Breast epithelium (tissue), 4 donors: ENCODE data around the gene SCN11A. TPM values are rescaled to one million over a fixed set of nuclear protein-coding genes. Genes with fewer than 3 reads are reported as not detected.

Experiments used
- DNase-seq, 2 donors: peaks; one replicate each; pipeline ENCODE4 v3.0.0-alpha.2; 2019; ENCODE audit warnings: low spot score in 2 of 2
- H3K27ac ChIP-seq, 2 donors: fragments of 200-600 bp; sonication (generic) in 1 of 2; one replicate each; pipeline ENCODE4 v1.5.1; 2016 to 2019; ENCODE audit warnings: mild to moderate bottlenecking in 1 of 2
- H3K27me3 ChIP-seq, 2 donors: fragments of 200-600 bp; sonication (generic) in 1 of 2; one replicate each; pipeline versions ENCODE4 v1.5.1 to v1.6.0; 2017 to 2019; ENCODE audit warnings: control low read depth in 1 of 2, mild to moderate bottlenecking in 1 of 2
- H3K36me3 ChIP-seq: fragments of 200-600 bp; one replicate; pipeline ENCODE4 v1.5.1; 2019
- H3K4me1 ChIP-seq, 2 donors: fragments of 200-600 bp; sonication (generic); one replicate each; pipeline ENCODE4 v1.5.1; 2016 to 2019; ENCODE audit warnings: control low read depth in 1 of 2
- H3K4me3 ChIP-seq, 3 donors: fragments of 200-600 bp; sonication (generic); 1 replicate in 2 of 3; 2 replicates in 1 of 3; pipeline ENCODE4 v1.5.1; 2016 to 2019; ENCODE audit warnings: mild to moderate bottlenecking in 3 of 3, moderate library complexity in 2 of 3
- H3K9me3 ChIP-seq, 2 donors: fragments of 200-600 bp; sonication (generic) in 1 of 2; one replicate each; pipeline ENCODE4 v1.5.1; 2016 to 2019; ENCODE audit warnings: control low read depth in 1 of 2
- POLR2A ChIP-seq: fragments of 450-650 bp; IDR thresholded peaks from one replicate; pipeline ENCODE4 v1.6.1; 2016; ENCODE audit warnings: antibody characterized with exemption, mild to moderate bottlenecking, moderate library complexity
- POLR2AphosphoS5 ChIP-seq, 3 donors: sonication (generic); formaldehyde crosslinking; IDR thresholded peaks; one replicate each; pipeline ENCODE4 v1.6.1; 2017; ENCODE audit warnings: antibody characterized with exemption in 3 of 3
- intact Hi-C: fragments of 100-400 bp; cut with DNase I; formaldehyde crosslinking; loops from one replicate; pipeline ENCODE4 v1.15.1; 2023; ENCODE audit warnings: low total_unique reads
- total RNA-seq, 3 donors: library from RNA; depleted of rRNA; stranded (reverse); fragments of >200 nt; gene quantifications; one replicate each; pipeline ENCODE4 v1.1.0, GENCODE V29; 2016
- TF ChIP-seq, protein P1 (sequence below), 3 donors: fragments of 450-650 bp; IDR thresholded peaks; one replicate each; pipeline ENCODE4 v1.5.1; 2016 to 2017; ENCODE audit warnings: antibody characterized with exemption in 3 of 3, mild to moderate bottlenecking in 3 of 3, moderate library complexity in 3 of 3

SCN11A gene
- total RNA-seq, 3 donors from 2014 or later = 0.15 to 0.48 (median 0.33) TPM

DNA sequence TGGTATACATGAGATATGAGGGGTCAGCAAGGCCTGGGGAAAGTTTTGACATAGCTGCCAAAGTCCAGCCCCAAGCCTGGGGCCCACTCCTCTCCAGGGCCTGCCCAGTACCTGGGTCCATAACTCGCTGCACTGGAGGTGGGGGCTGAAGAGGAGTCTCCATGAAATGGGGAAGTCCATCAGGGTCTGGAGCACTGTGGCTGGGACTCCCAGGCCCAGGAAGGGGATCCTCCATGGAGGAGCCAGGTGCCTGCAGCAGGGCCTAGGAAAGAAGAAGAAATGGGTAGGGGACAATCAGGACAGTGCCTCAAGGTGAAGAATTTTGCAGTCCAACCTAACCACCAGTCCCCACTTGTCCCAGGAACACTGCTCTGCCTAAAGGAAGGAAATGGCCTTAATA is 47.5 kb upstream of the SCN11A start:
- no peaks in the 10 kb centered on the region for H3K9me3 ChIP-seq
- H3K4me1 ChIP-seq = peaks cover 4 to 16% of the 10 kb centered on the region in 2 donors
- H3K4me3 ChIP-seq = no peak overlapping the region
- intact Hi-C loops = no loop called here
- H3K27ac ChIP-seq = peak overlapping the region in 1 of 2 donors; percentile 29
- no peaks in the 10 kb centered on the region for H3K27me3 ChIP-seq
- DNase-seq = no peak
- TF ChIP-seq POLR2AphosphoS5 (IDR thresholded peaks at IDR 0.05) (no peak), POLR2A (no peak)
- TF ChIP-seq, protein P1, sequence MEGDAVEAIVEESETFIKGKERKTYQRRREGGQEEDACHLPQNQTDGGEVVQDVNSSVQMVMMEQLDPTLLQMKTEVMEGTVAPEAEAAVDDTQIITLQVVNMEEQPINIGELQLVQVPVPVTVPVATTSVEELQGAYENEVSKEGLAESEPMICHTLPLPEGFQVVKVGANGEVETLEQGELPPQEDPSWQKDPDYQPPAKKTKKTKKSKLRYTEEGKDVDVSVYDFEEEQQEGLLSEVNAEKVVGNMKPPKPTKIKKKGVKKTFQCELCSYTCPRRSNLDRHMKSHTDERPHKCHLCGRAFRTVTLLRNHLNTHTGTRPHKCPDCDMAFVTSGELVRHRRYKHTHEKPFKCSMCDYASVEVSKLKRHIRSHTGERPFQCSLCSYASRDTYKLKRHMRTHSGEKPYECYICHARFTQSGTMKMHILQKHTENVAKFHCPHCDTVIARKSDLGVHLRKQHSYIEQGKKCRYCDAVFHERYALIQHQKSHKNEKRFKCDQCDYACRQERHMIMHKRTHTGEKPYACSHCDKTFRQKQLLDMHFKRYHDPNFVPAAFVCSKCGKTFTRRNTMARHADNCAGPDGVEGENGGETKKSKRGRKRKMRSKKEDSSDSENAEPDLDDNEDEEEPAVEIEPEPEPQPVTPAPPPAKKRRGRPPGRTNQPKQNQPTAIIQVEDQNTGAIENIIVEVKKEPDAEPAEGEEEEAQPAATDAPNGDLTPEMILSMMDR (IDR thresholded peaks at IDR 0.05) = no peak
- H3K36me3 ChIP-seq = peaks cover 12% of the 10 kb centered on the region

DNA sequence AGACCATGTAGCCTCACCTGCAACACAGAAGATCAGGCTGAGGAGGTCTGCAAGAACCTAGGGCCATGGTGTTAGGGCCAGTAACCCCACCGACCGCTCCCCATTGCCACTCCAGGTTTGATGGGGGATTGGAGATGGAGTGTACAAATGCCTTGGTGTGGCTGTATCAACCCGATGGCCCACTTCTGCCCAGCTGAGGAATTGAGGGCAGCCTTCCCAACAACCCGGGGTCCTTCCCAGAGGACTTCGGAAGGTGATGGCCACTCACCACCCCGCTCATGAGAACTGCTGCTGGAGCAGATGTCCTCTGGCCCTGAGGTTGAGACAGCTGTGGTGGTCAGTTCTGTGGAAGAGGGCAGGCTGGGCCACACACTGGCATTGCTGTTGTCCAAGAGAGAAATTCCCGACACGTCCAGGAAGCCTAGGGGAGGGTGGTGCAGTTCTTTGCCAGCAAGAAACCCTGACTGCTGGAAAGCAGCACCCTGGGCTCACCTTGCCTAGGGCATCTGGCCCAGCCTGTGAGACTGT is 46.8 kb upstream of the SCN11A start:
- Histone ChIP-seq H3K27ac (peak overlapping the region; percentile 20 to 89), H3K4me3 (no peak overlapping the region), H3K4me1 (peaks cover 0 to 10% of the 10 kb centered on the region in 2 donors), H3K27me3 (no peaks in the 10 kb centered on the region), H3K9me3 (no peaks in the 10 kb centered on the region), H3K36me3 (peaks cover 12% of the 10 kb centered on the region)
- intact Hi-C loops = no loop called here
- TF ChIP-seq POLR2AphosphoS5 (IDR thresholded peaks at IDR 0.05) = no peak
- TF ChIP-seq POLR2A = no peak
- no peak for DNase-seq

GRCh38 chr3:39097716-39098472 is 46.1 kb upstream of the SCN11A start:
- H3K36me3 ChIP-seq = peaks cover 12% of the 10 kb centered on the region
- TF ChIP-seq POLR2AphosphoS5 (IDR thresholded peaks at IDR 0.05) (no peak), POLR2A (no peak)
- TF ChIP-seq, protein P1 (IDR thresholded peaks at IDR 0.05) = no peak
- peak overlapping the region; percentile 72 to 89 for H3K27ac ChIP-seq
- H3K4me1 ChIP-seq = peaks cover 0 to 3% of the 10 kb centered on the region in 2 donors
- DNase-seq = no peak
- intact Hi-C loops = no loop called here
- no peaks in the 10 kb centered on the region for H3K9me3 ChIP-seq
- H3K27me3 ChIP-seq = no peaks in the 10 kb centered on the region
- H3K4me3 ChIP-seq = no peak overlapping the region

DNA sequence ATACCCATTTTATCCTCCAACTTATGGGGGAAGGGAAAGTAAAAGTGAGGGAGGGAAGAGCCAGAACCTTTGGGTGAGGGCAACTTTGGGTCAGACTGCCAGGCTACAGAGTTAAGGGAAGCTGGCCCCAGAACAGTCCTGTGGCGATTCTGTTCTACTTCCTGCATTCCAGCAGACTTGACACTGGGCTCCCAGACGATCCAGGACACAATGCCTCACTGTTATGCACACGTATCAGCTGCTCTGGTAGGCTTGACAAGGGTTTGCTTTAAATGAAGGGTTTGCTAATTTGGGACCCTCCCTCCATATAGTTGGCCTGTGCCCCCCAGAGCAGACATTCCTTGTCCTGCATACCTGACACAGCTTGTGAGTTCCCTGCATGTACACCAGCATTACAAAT is 45.0 kb upstream of the SCN11A start:
- H3K27me3 ChIP-seq = no peaks in the 10 kb centered on the region
- DNase-seq = peak in 1 of 2 donors; percentile 51
- H3K4me3 ChIP-seq = no peak overlapping the region
- peaks cover 17% of the 10 kb centered on the region for H3K36me3 ChIP-seq
- intact Hi-C loops = no loop called here
- peak overlapping the region; percentile 72 to 89 for H3K27ac ChIP-seq
- no peaks in the 10 kb centered on the region for H3K4me1 ChIP-seq
- no peaks in the 10 kb centered on the region for H3K9me3 ChIP-seq
- TF ChIP-seq, protein P1 (IDR thresholded peaks at IDR 0.05) = no peak
- no peak for TF ChIP-seq POLR2AphosphoS5 (IDR thresholded peaks at IDR 0.05)
- TF ChIP-seq POLR2A = no peak

GRCh38 chr3:39095778-39096177 is 44.0 kb upstream of the SCN11A start:
- no peak overlapping the region for H3K4me3 ChIP-seq
- no peaks in the 10 kb centered on the region for H3K9me3 ChIP-seq
- H3K4me1 ChIP-seq = no peaks in the 10 kb centered on the region
- intact Hi-C loops = no loop called here
- peaks cover 17% of the 10 kb centered on the region for H3K36me3 ChIP-seq
- no peak for DNase-seq
- H3K27ac ChIP-seq = peak overlapping the region; percentile 65 to 89
- no peaks in the 10 kb centered on the region for H3K27me3 ChIP-seq
- TF ChIP-seq POLR2AphosphoS5 (IDR thresholded peaks at IDR 0.05) (no peak), POLR2A (no peak)
- TF ChIP-seq, protein P1 (IDR thresholded peaks at IDR 0.05) = no peak
